Loucy (cell line): ENCODE measurements around the gene MRPL12.

Experiments used
- H2AFZ ChIP-seq: fragments of 200-600 bp; sonication (generic); 2 replicates; pipeline ENCODE4 v1.6.0; 2016; ENCODE audit warnings: antibody characterized with exemption, mild to moderate bottlenecking, low read length, moderate library complexity
- H3F3A ChIP-seq: fragments of 200-600 bp; 2 replicates; pipeline ENCODE4 v1.6.0; 2016; ENCODE audit warnings: antibody characterized with exemption, low read depth, mild to moderate bottlenecking
- H3K27me3 ChIP-seq: fragments of 200-600 bp; sonication (generic); 2 replicates; pipeline ENCODE4 v1.6.1; 2014; ENCODE audit warnings: low read length, mild to moderate bottlenecking; ENCODE audit not compliant: insufficient read depth, poor library complexity, severe bottlenecking
- H3K36me3 ChIP-seq: fragments of 200-600 bp; sonication (generic); 2 replicates; pipeline ENCODE4 v1.6.1; 2016; ENCODE audit warnings: low read length; ENCODE audit not compliant: insufficient read depth
- H3K4me1 ChIP-seq: fragments of 200-600 bp; sonication (generic); 2 replicates; pipeline ENCODE4 v1.5.1; 2014; ENCODE audit warnings: low read length, mild to moderate bottlenecking; ENCODE audit not compliant: insufficient read depth, poor library complexity, severe bottlenecking
- H3K4me2 ChIP-seq: fragments of 200-600 bp; sonication (generic); 2 replicates; pipeline ENCODE4 v1.6.0; 2014; ENCODE audit warnings: antibody characterized with exemption, low read length, low read depth, mild to moderate bottlenecking; ENCODE audit not compliant: poor library complexity, severe bottlenecking
- H3K4me3 ChIP-seq: fragments of 200-600 bp; sonication (generic); 2 replicates; pipeline ENCODE4 v1.5.1; 2014; ENCODE audit warnings: low read length, mild to moderate bottlenecking, mixed read lengths; ENCODE audit not compliant: poor library complexity, severe bottlenecking
- H3K79me2 ChIP-seq: fragments of 200-600 bp; sonication (generic); 2 replicates; pipeline ENCODE4 v1.6.1; 2014; ENCODE audit warnings: low read length; ENCODE audit not compliant: insufficient read depth
- H3K9ac ChIP-seq: fragments of 200-600 bp; sonication (generic); 2 replicates; pipeline ENCODE4 v1.6.0; 2014; ENCODE audit warnings: mild to moderate bottlenecking, low read depth, low read length, moderate library complexity; ENCODE audit not compliant: poor library complexity, severe bottlenecking
- H3K9me2 ChIP-seq: fragments of 200-600 bp; sonication (generic); replicated peaks from 2 replicates; pipeline ENCODE4 v1.6.1; 2016; ENCODE audit warnings: low read depth, low read length, mixed read lengths
- H3K9me3 ChIP-seq: fragments of 200-600 bp; sonication (generic); 2 replicates; pipeline ENCODE4 v1.6.1; 2014; ENCODE audit warnings: mild to moderate bottlenecking, antibody characterized with exemption, low read length, low read depth; ENCODE audit not compliant: insufficient read depth
- H4K20me1 ChIP-seq: fragments of 200-600 bp; sonication (generic); 2 replicates; pipeline ENCODE4 v1.6.0; 2014; ENCODE audit warnings: antibody characterized with exemption, low read length, mild to moderate bottlenecking; ENCODE audit not compliant: insufficient read depth, poor library complexity, severe bottlenecking
- CTCF ChIP-seq: fragments of 200-600 bp; sonication (generic); conservative IDR thresholded peaks from 2 replicates; pipeline ENCODE4 v1.5.1; 2014; ENCODE audit warnings: mild to moderate bottlenecking, antibody characterized with exemption, low read length
- EZH2phosphoT487 ChIP-seq: fragments of 200-600 bp; IDR thresholded peaks from 2 replicates; pipeline ENCODE4 v1.6.1; 2018; ENCODE audit warnings: antibody characterized with exemption, mild to moderate bottlenecking, moderate library complexity, borderline replicate concordance

Gene MRPL12

GRCh38 chr17:81720267-81721071, 17.3 kb downstream of the MRPL12 start:
- Histone ChIP-seq H3K4me1 (peaks cover 3% of the 10 kb centered on the region), H3K4me2 (no peak overlapping the region), H2AFZ (no peak overlapping the region), H3K9ac (no peak overlapping the region), H3K36me3 (no peaks in the 10 kb centered on the region), H3K79me2 (0 out of 2 replicates have a peak, but pooled peaks cover 2% of the 10 kb centered on the region), H4K20me1 (no peaks in the 10 kb centered on the region), H3F3A (no peaks in the 10 kb centered on the region), H3K4me3 (no peak overlapping the region), H3K9me3 (no peaks in the 10 kb centered on the region), H3K27me3 (no peaks in the 10 kb centered on the region), H3K9me2 (no peaks in the 10 kb centered on the region)
- TF ChIP-seq CTCF (no peak), EZH2phosphoT487 (no peak)

- no peak overlapping the region for H3K9ac ChIP-seq
- no peak overlapping the region for H2AFZ ChIP-seq
- no peaks in the 10 kb centered on the region for H3K27me3 ChIP-seq
- H3K4me2 ChIP-seq: no peak overlapping the region
- H3K4me3 ChIP-seq: no peak overlapping the region
- H3K9me3 ChIP-seq: no peaks in the 10 kb centered on the region
- no peaks in the 10 kb centered on the region for H3K9me2 ChIP-seq
- no peak for TF ChIP-seq EZH2phosphoT487
- no peaks in the 10 kb centered on the region for H3F3A ChIP-seq
- no peaks in the 10 kb centered on the region for H4K20me1 ChIP-seq
- no peaks in the 10 kb centered on the region for H3K36me3 ChIP-seq
- H3K4me1 ChIP-seq: peaks cover 3% of the 10 kb centered on the region
- H3K79me2 ChIP-seq: no peaks in the 10 kb centered on the region
Measured at GRCh38 chr17:81722184-81723120, 19.3 kb downstream of the MRPL12 start.

- no peaks in the 10 kb centered on the region for H3K9me2 ChIP-seq
- H3K4me1 ChIP-seq: peaks cover 3% of the 10 kb centered on the region
- H2AFZ ChIP-seq: no peak overlapping the region
- H3K4me2 ChIP-seq: no peak overlapping the region
- no peaks in the 10 kb centered on the region for H3F3A ChIP-seq
- no peaks in the 10 kb centered on the region for H3K9me3 ChIP-seq
- no peaks in the 10 kb centered on the region for H4K20me1 ChIP-seq
- H3K9ac ChIP-seq: no peak overlapping the region
- H3K4me3 ChIP-seq: no peak overlapping the region
- TF ChIP-seq CTCF (no peak), EZH2phosphoT487 (no peak)
- no peaks in the 10 kb centered on the region for H3K79me2 ChIP-seq
- H3K27me3 ChIP-seq: no peaks in the 10 kb centered on the region
- H3K36me3 ChIP-seq: no peaks in the 10 kb centered on the region
Measured at GRCh38 chr17:81723651-81724209, 20.6 kb downstream of the MRPL12 start.
